Skin epidermis (tissue), 12 donors: ENCODE data around the gene PAFAH1B2.
A peak's percentile ranks its signal among the peaks of the same experiment; 100 is the strongest.
"Not testable (repeated sequence)": the region's sequence is repeated elsewhere in the genome, so short reads cannot be mapped to it uniquely, and the experiment has no call there.

Experiments used
- H3K27ac ChIP-seq, 21 experiments: fragments of 200-600 bp; sonication (generic) in 11 of 21; one replicate each; pipeline ENCODE4 v1.5.0; 2020; ENCODE audit warnings: mild to moderate bottlenecking in 3 of 21, inconsistent platforms in 2 of 21, moderate library complexity in 2 of 21
- H3K4me3 ChIP-seq, 7 experiments: fragments of 200-600 bp; sonication (generic) in 2 of 7; one replicate each; pipeline ENCODE4 v1.5.0; 2020; ENCODE audit warnings: inconsistent platforms in 2 of 7, mild to moderate bottlenecking in 2 of 7, moderate library complexity in 1 of 7

Gene PAFAH1B2

GRCh38 chr11:117199053-117199915, 55.2 kb downstream of the PAFAH1B2 start, which contains the start of gene TAGLN:
TAGLN (plus strand) TSS chr11:117199370; CDS start chr11:117203014, 3,644 bp downstream.
- peak within 1 kb of the TSS; percentile 1 to 31 (median 23) for H3K4me3 ChIP-seq
- H3K27ac ChIP-seq: peak within 1 kb of the TSS in 20 of 21 experiments; percentile 38 to 88 (median 70)

- Histone ChIP-seq H3K27ac (peak overlapping the region in 16 of 21 experiments; percentile 51 to 88 (median 70)), H3K4me3 (peak overlapping the region; percentile 1 to 31 (median 23))
Observed at GRCh38 chr11:117199916-117200812, 56.1 kb downstream of the PAFAH1B2 start.

- Histone ChIP-seq H3K27ac (peak overlapping the region in 9 of 21 experiments; percentile 0 to 81 (median 61)), H3K4me3 (peak overlapping the region in 5 of 7 experiments; percentile 14 to 31 (median 23))
Observed at GRCh38 chr11:117200813-117201657, 56.9 kb downstream of the PAFAH1B2 start.

GRCh38 chr11:117201658-117202305, 57.7 kb downstream of the PAFAH1B2 start:
- peak overlapping the region in 10 of 21 experiments; percentile 0 to 81 (median 60) for H3K27ac ChIP-seq

GRCh38 chr11:117202386-117203068, 58.4 kb downstream of the PAFAH1B2 start:
- peak overlapping the region in 7 of 21 experiments; percentile 27 to 79 (median 43) for H3K27ac ChIP-seq

More at GRCh38 chr11:117201658-117202305, 57.7 kb downstream of the PAFAH1B2 start:
- peak overlapping the region in 3 of 7 experiments; percentile 9 to 31 (median 28) for H3K4me3 ChIP-seq

GRCh38 chr11:117203069-117203407, 59.0 kb downstream of the PAFAH1B2 start:
- no peak overlapping the region for H3K27ac ChIP-seq
- H3K4me3 ChIP-seq: no peak overlapping the region

More at GRCh38 chr11:117202386-117203068, 58.4 kb downstream of the PAFAH1B2 start:
- H3K4me3 ChIP-seq: no peak overlapping the region

GRCh38 chr11:117204283-117205080, 60.4 kb downstream of the PAFAH1B2 start:
- H3K4me3 ChIP-seq: no peak overlapping the region
- H3K27ac ChIP-seq: peak overlapping the region in 1 of 21 experiments; percentile 17

GRCh38 chr11:117205211-117205818, 61.2 kb downstream of the PAFAH1B2 start:
- peak overlapping the region in 1 of 21 experiments; percentile 17 for H3K27ac ChIP-seq

GRCh38 chr11:117206111-117206510, 62.0 kb downstream of the PAFAH1B2 start:
- H3K27ac ChIP-seq, H3K4me3 ChIP-seq: not testable (repeated sequence)

More at GRCh38 chr11:117205211-117205818, 61.2 kb downstream of the PAFAH1B2 start:
- no peak overlapping the region for H3K4me3 ChIP-seq

- not testable (repeated sequence) for H3K27ac ChIP-seq, H3K4me3 ChIP-seq
Observed at GRCh38 chr11:117206859-117207258, 62.8 kb downstream of the PAFAH1B2 start.

GRCh38 chr11:117207481-117207880, 63.4 kb downstream of the PAFAH1B2 start:
- H3K27ac ChIP-seq, H3K4me3 ChIP-seq: not testable (repeated sequence)

GRCh38 chr11:117208710-117209109, 64.6 kb downstream of the PAFAH1B2 start:
- H3K27ac ChIP-seq, H3K4me3 ChIP-seq: not testable (repeated sequence)

GRCh38 chr11:117209351-117210125, 65.5 kb downstream of the PAFAH1B2 start:
- not testable (repeated sequence) for H3K27ac ChIP-seq, H3K4me3 ChIP-seq

GRCh38 chr11:117210620-117211019, 66.5 kb downstream of the PAFAH1B2 start:
- no peak overlapping the region for H3K27ac ChIP-seq
- H3K4me3 ChIP-seq: no peak overlapping the region

- no peak overlapping the region for H3K27ac ChIP-seq
Observed at GRCh38 chr11:117212697-117213355, 68.7 kb downstream of the PAFAH1B2 start.

More at GRCh38 chr11:117212697-117213355, 68.7 kb downstream of the PAFAH1B2 start:
- no peak overlapping the region for H3K4me3 ChIP-seq
